Cardiac muscle cell (in vitro differentiated cells and primary cell): ENCODE data around the gene ADGRD2. TPM values are rescaled to one million over a fixed set of nuclear protein-coding genes. Genes with fewer than 3 reads are reported as not detected.

Source experiments
- DNase-seq, 2 donors: peaks; one replicate each; pipeline versions ENCODE4 v3.0.0 to v3.0.0-alpha.2; 2010 to 2017; ENCODE audit warnings: low read depth in 1 of 2, low spot score in 1 of 2
- H3K27ac ChIP-seq: fragments of 200-600 bp; sonication (generic); 2 replicates; pipeline ENCODE4 v1.5.1; 2016
- H3K27me3 ChIP-seq: fragments of 200-600 bp; sonication (generic); 2 replicates; pipeline ENCODE4 v1.6.0; 2016; ENCODE audit warnings: control low read depth
- H3K36me3 ChIP-seq: fragments of 200-600 bp; sonication (generic); 2 replicates; pipeline ENCODE4 v1.5.1; 2016; ENCODE audit warnings: control low read depth
- H3K4me1 ChIP-seq: fragments of 200-600 bp; sonication (generic); 2 replicates; pipeline ENCODE4 v1.8.1; 2017; ENCODE audit warnings: low read depth, mild to moderate bottlenecking, mixed run types
- H3K4me3 ChIP-seq: fragments of 200-600 bp; sonication (generic); 2 replicates; pipeline ENCODE4 v1.5.1; 2016; ENCODE audit warnings: mild to moderate bottlenecking
- H3K9me3 ChIP-seq: fragments of 200-600 bp; sonication (generic); 2 replicates; pipeline ENCODE4 v1.5.1; 2017; ENCODE audit warnings: low read depth, mild to moderate bottlenecking, control low read depth
- polyA plus RNA-seq: library from polyadenylated mRNA; unstranded; fragments of >200 nt; fragmentation: Nextera tagmentation; extraction: Ambion mirVana; gene quantifications from 2 replicates; pipeline ENCODE4 v1.2.1, GENCODE V29; 2016
- total RNA-seq: library from RNA; depleted of rRNA; stranded (reverse); fragments of >200 nt; gene quantifications from 2 replicates; pipeline ENCODE4 v1.2.3, GENCODE V29; 2016
- TF ChIP-seq, protein P1 (sequence below): IDR thresholded peaks from 2 replicates; pipeline ENCODE4 v1.5.1; 2012; ENCODE audit warnings: low read depth, mild to moderate bottlenecking, low read length

Gene ADGRD2
- total and polyA plus RNA-seq, 2 experiments from 2014 or later: not detected

DNA sequence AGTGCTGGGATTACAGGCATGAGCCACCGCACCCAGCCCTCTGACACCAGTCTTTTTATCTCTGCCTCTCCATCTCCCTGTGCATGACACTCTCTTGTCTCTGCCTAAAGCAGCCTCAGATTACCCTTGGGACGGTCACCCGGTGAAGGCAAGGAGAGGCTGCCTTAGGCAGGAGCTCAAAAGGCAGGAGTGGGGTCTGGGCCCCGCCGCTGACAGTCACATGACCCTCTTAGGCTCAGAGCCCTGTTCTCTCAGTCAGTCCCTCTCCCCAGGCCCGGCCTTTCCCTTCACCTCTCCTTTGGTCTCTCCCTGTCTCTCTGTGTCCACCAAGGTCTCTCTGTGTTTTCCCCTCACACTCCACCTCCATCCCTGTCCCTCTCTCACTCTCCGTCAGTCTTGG lies 22.5 kb downstream of the ADGRD2 start:
- H3K4me1 ChIP-seq: no peaks in the 10 kb centered on the region
- DNase-seq: no peak
- H3K27me3 ChIP-seq: no peaks in the 10 kb centered on the region
- H3K4me3 ChIP-seq: no peak overlapping the region
- H3K27ac ChIP-seq: no peak overlapping the region
- TF ChIP-seq, protein P1, sequence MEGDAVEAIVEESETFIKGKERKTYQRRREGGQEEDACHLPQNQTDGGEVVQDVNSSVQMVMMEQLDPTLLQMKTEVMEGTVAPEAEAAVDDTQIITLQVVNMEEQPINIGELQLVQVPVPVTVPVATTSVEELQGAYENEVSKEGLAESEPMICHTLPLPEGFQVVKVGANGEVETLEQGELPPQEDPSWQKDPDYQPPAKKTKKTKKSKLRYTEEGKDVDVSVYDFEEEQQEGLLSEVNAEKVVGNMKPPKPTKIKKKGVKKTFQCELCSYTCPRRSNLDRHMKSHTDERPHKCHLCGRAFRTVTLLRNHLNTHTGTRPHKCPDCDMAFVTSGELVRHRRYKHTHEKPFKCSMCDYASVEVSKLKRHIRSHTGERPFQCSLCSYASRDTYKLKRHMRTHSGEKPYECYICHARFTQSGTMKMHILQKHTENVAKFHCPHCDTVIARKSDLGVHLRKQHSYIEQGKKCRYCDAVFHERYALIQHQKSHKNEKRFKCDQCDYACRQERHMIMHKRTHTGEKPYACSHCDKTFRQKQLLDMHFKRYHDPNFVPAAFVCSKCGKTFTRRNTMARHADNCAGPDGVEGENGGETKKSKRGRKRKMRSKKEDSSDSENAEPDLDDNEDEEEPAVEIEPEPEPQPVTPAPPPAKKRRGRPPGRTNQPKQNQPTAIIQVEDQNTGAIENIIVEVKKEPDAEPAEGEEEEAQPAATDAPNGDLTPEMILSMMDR: no peak
- no peaks in the 10 kb centered on the region for H3K9me3 ChIP-seq
- no peaks in the 10 kb centered on the region for H3K36me3 ChIP-seq

DNA sequence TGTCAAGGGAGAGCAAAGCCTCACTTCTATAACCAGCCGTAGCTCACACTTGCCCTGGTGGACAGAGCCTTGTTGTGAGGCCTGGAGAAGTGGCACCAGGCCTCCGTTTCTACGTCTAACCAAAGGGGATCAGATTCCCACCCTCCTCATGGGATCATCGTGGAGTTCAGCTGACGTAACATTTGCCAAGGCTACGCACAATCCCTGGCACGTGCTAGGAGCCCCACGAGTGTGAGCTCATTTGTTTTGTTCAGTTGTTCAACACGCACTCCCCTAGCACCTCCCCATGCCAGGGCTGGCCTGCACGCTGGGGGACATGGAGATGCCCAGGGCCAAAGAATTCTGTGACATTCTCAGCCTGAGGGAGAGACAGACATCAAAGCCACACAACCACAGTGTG lies 23.1 kb downstream of the ADGRD2 start:
- no peak overlapping the region for H3K4me3 ChIP-seq
- peak in 1 of 2 donors; percentile 6 for DNase-seq
- H3K4me1 ChIP-seq: peaks cover 4% of the 10 kb centered on the region
- TF ChIP-seq, protein P1: no peak
- no peak overlapping the region for H3K27ac ChIP-seq
- no peaks in the 10 kb centered on the region for H3K36me3 ChIP-seq
- H3K9me3 ChIP-seq: no peaks in the 10 kb centered on the region
- H3K27me3 ChIP-seq: no peaks in the 10 kb centered on the region

DNA sequence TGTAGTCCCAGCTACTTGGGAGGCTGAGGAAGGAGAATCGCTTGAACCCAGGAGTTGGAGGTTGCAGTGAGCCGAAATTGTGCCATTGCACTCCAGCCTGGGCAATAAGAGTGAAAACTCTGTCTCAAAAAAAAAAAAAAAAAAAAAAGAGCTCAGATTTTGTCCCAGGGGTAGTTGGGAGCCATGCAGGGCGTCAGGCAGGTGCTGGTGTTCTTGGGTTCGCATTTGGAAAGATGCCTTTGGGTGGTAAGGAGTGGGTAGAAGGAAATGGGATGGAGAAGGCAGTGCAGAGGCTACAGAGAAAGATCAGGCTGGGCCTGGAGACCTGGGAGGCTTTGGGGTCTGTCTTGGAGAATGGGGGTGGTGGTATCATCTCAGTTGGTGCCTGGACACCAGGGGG lies 23.9 kb downstream of the ADGRD2 start:
- peaks cover 5% of the 10 kb centered on the region for H3K4me1 ChIP-seq
- H3K9me3 ChIP-seq: no peaks in the 10 kb centered on the region
- no peak overlapping the region for H3K4me3 ChIP-seq
- TF ChIP-seq, protein P1: no peak
- H3K27ac ChIP-seq: no peak overlapping the region
- no peaks in the 10 kb centered on the region for H3K36me3 ChIP-seq
- peaks cover 5% of the 10 kb centered on the region for H3K27me3 ChIP-seq
- no peak for DNase-seq

DNA sequence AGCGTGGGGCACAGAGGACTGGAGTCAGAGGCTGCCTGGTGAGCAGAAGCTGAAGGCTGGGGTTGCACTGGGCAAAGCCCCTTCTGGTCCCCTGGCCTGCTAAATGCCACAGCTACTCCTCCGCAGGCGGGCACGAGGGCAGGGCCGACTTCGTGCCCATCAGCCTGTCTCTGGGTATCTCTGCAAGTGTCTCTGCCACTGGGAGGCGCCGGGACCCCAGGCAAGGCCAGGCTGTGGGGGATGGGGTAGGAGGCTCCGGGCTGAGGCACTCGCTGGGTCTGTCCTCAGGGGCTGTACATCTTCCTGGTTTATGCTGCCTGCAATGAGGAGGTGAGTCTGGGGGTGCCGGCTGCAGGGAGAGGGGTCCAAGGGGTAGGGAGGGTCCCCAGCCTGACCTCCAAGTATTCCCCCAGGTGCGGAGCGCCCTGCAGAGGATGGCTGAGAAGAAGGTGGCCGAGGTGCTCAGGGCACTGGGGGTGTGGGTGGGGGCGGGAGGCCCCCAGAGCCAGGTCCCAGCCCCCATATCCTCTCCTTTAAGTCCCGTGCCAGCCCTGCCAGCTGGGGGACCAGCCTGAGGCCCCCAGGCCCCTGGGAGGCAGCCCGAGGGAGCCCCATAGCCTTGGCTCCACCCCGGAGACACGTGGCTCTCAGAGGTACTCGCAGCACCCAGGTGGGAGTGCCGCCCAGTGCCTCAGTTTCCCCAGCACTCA lies 25.1 kb downstream of the ADGRD2 start:
- Histone ChIP-seq H3K4me3 (no peak overlapping the region), H3K27ac (no peak overlapping the region), H3K27me3 (peaks cover 5% of the 10 kb centered on the region), H3K4me1 (peaks cover 5% of the 10 kb centered on the region), H3K9me3 (no peaks in the 10 kb centered on the region), H3K36me3 (no peaks in the 10 kb centered on the region)
- DNase-seq: no peak
- TF ChIP-seq, protein P1: no peak

DNA sequence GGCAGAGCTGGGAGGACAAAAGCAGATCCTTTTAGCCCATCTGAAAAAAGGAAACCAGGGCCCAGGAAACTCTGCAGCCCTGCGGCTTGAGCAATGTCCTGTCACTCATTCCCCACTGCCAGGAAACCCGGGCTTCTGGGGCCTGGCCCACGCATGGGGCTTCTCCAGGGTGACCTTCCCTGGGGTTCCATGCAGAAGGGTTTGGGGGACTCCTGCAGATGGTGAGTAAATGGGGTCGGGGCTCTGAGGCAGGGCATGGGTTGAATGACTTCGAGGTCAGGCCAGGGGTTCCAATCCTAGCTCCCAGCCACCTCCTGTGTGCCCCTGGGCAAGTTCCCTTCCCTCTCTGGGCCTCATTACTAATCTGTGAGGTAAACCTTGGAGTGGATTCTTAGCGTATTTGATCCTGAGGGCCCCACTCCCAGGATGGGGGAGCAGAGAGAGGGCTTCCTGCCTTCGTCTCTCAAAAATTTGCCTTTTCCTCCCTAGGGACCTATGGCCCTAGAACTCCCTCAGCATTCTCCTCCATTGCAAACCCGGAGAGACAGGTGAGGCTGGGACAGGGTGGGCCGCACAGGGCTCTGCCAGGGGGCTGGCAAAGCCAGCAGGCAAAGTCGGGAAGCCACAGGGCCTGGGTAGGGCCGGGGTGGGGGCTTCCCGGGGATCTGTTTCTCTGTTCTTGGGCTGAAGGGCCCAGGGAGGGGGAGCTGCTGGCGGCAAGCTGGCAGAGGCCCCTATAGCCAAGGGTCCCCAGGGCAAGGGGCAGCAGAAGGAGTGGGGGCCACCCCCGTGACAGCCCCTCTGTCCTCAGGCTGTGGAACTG lies 25.8 kb downstream of the ADGRD2 start:
- TF ChIP-seq, protein P1: no peak
- H3K27me3 ChIP-seq: peaks cover 5% of the 10 kb centered on the region
- no peaks in the 10 kb centered on the region for H3K9me3 ChIP-seq
- peaks cover 5% of the 10 kb centered on the region for H3K4me1 ChIP-seq
- H3K36me3 ChIP-seq: no peaks in the 10 kb centered on the region
- DNase-seq: no peak
- no peak overlapping the region for H3K27ac ChIP-seq
- no peak overlapping the region for H3K4me3 ChIP-seq
